ENCODE measurements around the gene KRT85.

The KRT85 gene

DNA sequence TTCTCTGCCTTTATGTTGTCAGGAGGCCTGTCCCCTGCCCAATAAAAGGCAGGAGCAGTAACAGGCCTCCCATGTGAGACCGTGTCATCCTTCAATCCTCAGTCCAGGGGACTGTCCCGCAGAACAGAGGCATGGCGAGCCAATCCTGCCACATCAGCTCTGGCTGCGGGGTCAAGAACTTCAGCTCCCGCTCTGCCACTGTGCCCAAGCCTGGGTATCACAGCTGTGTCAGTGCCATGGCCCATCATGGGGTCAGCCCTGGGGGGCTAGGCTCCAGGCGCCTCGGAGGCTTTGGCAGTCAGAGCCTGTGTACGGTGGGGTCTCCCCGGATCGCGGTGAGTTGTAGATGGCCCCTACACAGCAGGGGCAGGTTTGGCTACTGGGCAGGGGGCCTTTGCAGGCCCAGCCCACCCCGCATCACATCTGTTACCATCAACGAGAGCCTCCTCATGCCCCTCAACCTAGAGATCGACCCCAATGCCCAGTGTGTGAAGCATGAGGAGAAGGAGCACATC, 26.2 kb downstream of the KRT85 start:
- Histone ChIP-seq H3K79me2 (ENCODE audit: insufficient read depth, low read length) (no peaks in the 10 kb centered on the region), H3K9ac (ENCODE audit: low read length) (no peak overlapping the region), H3K4me1 (ENCODE audit: insufficient read depth, low read length, severe bottlenecking) (no peaks in the 10 kb centered on the region), H3K9me2 (ENCODE audit: low read depth, low read length) (no peaks in the 10 kb centered on the region), H4K20me1 (ENCODE audit: insufficient read depth, low read length) (no peaks in the 10 kb centered on the region), H3K27me3 (ENCODE audit: insufficient read depth, low read length) (peaks cover 18% of the 10 kb centered on the region; the same call in 1 of the 2 replicates), H3F3A (ENCODE audit: insufficient read depth, low read length) (no peaks in the 10 kb centered on the region; the same call in 1 of the 2 replicates), H3K4me2 (ENCODE audit: low read length) (no peak overlapping the region), H3K36me3 (ENCODE audit: insufficient read depth, low read length) (no peaks in the 10 kb centered on the region), H3K4me3 (ENCODE audit: low read depth, low read length, poor library complexity, severe bottlenecking) (no peak overlapping the region), H3K9me3 (ENCODE audit: low read length) (no peaks in the 10 kb centered on the region; the same call in 1 of the 2 replicates), H2AFZ (ENCODE audit: low read length) (no peak overlapping the region), H3K27ac (ENCODE audit: low read depth, low read length, poor library complexity, severe bottlenecking) (no peak overlapping the region)
- TF ChIP-seq EZH2 (IDR thresholded peaks at IDR 0.05; ENCODE audit: borderline replicate concordance, low read length), result no peak
- TF ChIP-seq CTCF (IDR thresholded peaks at IDR 0.05; ENCODE audit: low read length), result no peak

- TF ChIP-seq CTCF (IDR thresholded peaks at IDR 0.05; ENCODE audit: low read length), result no peak
- no peak for TF ChIP-seq EZH2 (IDR thresholded peaks at IDR 0.05; ENCODE audit: borderline replicate concordance, low read length)
- no peak overlapping the region for H3K27ac ChIP-seq (ENCODE audit: low read depth, low read length, poor library complexity, severe bottlenecking)
- H3K27me3 ChIP-seq (ENCODE audit: insufficient read depth, low read length), result peaks cover 18% of the 10 kb centered on the region; the same call in 1 of the 2 replicates
- H3K9me3 ChIP-seq (ENCODE audit: low read length), result no peaks in the 10 kb centered on the region; the same call in 1 of the 2 replicates
- H3K4me1 ChIP-seq (ENCODE audit: insufficient read depth, low read length, severe bottlenecking), result no peaks in the 10 kb centered on the region
- no peaks in the 10 kb centered on the region; the same call in 1 of the 2 replicates for H3F3A ChIP-seq (ENCODE audit: insufficient read depth, low read length)
- H3K4me3 ChIP-seq (ENCODE audit: low read depth, low read length, poor library complexity, severe bottlenecking), result no peak overlapping the region
- no peaks in the 10 kb centered on the region for H4K20me1 ChIP-seq (ENCODE audit: insufficient read depth, low read length)
- H2AFZ ChIP-seq (ENCODE audit: low read length), result no peak overlapping the region
- no peak overlapping the region for H3K4me2 ChIP-seq (ENCODE audit: low read length)
- H3K36me3 ChIP-seq (ENCODE audit: insufficient read depth, low read length), result no peaks in the 10 kb centered on the region
- H3K9ac ChIP-seq (ENCODE audit: low read length), result no peak overlapping the region
- no peaks in the 10 kb centered on the region for H3K9me2 ChIP-seq (ENCODE audit: low read depth, low read length)
- H3K79me2 ChIP-seq (ENCODE audit: insufficient read depth, low read length), result no peaks in the 10 kb centered on the region
These were observed 28.9 kb downstream of the KRT85 start for GRCh38 chr12:52338241-52338960.

- no peaks in the 10 kb centered on the region for H3K36me3 ChIP-seq (ENCODE audit: insufficient read depth, low read length)
- TF ChIP-seq CTCF (IDR thresholded peaks at IDR 0.05; ENCODE audit: low read length) (no peak), EZH2 (IDR thresholded peaks at IDR 0.05; ENCODE audit: borderline replicate concordance, low read length) (no peak)
- no peak overlapping the region for H3K9ac ChIP-seq (ENCODE audit: low read length)
- H3K27me3 ChIP-seq (ENCODE audit: insufficient read depth, low read length), result peaks cover 8% of the 10 kb centered on the region; the same call in 1 of the 2 replicates
- no peaks in the 10 kb centered on the region for H3K4me1 ChIP-seq (ENCODE audit: insufficient read depth, low read length, severe bottlenecking)
- H3K79me2 ChIP-seq (ENCODE audit: insufficient read depth, low read length), result no peaks in the 10 kb centered on the region
- H4K20me1 ChIP-seq (ENCODE audit: insufficient read depth, low read length), result no peaks in the 10 kb centered on the region
- no peak overlapping the region for H3K27ac ChIP-seq (ENCODE audit: low read depth, low read length, poor library complexity, severe bottlenecking)
- H3K4me2 ChIP-seq (ENCODE audit: low read length), result no peak overlapping the region
- no peaks in the 10 kb centered on the region; the same call in 1 of the 2 replicates for H3K9me3 ChIP-seq (ENCODE audit: low read length)
- H3K4me3 ChIP-seq (ENCODE audit: low read depth, low read length, poor library complexity, severe bottlenecking), result no peak overlapping the region
- H3K9me2 ChIP-seq (ENCODE audit: low read depth, low read length), result no peaks in the 10 kb centered on the region
- H3F3A ChIP-seq (ENCODE audit: insufficient read depth, low read length), result no peaks in the 10 kb centered on the region; the same call in 1 of the 2 replicates
- H2AFZ ChIP-seq (ENCODE audit: low read length), result no peak overlapping the region
These were observed 30.2 kb downstream of the KRT85 start for GRCh38 chr12:52337054-52337453.

All from OCI-LY1 (cell line).